Measurements from ENCODE around the gene SORCS1. TPM values are rescaled to one million over a fixed set of nuclear protein-coding genes. Genes with fewer than 3 reads are reported as not detected.

Gene SORCS1
- total and polyA plus RNA-seq, 2 donors from 2014 or later, result 0.76 to 2.4 TPM

DNA sequence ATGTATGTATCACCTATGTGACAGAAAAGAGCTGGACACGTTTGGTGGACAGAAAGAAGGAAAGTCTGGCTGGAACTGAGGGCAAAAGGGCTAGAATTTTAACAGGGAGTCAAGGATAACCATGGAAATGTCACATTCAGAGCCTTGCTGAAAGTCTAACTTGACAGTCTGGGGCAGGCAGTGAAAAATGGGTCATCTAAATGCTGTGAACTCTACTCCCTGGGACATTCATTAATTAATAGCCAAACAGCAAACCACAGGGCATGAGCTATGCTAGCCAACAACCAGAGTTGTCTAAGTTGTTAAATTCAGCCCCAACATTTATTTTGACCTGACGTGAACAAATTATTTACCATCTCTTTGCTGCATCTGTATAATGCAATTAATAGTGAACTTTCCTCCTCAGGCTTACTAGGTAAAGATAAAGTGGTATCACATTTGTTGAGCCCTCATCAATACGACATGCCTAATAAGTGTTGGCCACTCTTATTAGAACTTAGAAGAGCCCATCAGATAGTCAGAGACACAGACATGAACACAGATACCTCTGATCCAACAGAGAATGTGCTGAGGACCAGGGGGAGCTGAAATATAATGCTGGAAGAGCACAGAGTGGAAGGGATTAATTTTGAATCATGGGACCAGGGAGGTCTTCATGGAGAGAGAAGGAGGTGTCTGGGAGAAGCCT is 109.9 kb downstream of the SORCS1 start:
- no peak for FAIRE-seq
- H3K27me3 ChIP-seq (ENCODE audit: control insufficient read depth, insufficient read depth, low read length), result no peaks in the 10 kb centered on the region
- H3K4me3 ChIP-seq (ENCODE audit: low read length in 3 of 3), result no peak overlapping the region
- peaks cover 0 to 9% (median 0%) of the 10 kb centered on the region in 3 donors for H3K4me1 ChIP-seq (ENCODE audit: control insufficient read depth in 2 of 3, insufficient read depth in 2 of 3, low read depth in 1 of 3, low read length in 3 of 3)
- H3K9me3 ChIP-seq (ENCODE audit: control insufficient read depth in 2 of 3, insufficient read depth in 1 of 3, low read length in 3 of 3), result no peaks in the 10 kb centered on the region
- H3K27ac ChIP-seq (ENCODE audit: low read depth in 2 of 2, low read length in 2 of 2), result peak overlapping the region in 1 of 2 donors; percentile 8
- H3K36me3 ChIP-seq (ENCODE audit: control insufficient read depth in 2 of 3, insufficient read depth in 3 of 3, low read length in 3 of 3), result no peaks in the 10 kb centered on the region
- TF ChIP-seq, protein P1, sequence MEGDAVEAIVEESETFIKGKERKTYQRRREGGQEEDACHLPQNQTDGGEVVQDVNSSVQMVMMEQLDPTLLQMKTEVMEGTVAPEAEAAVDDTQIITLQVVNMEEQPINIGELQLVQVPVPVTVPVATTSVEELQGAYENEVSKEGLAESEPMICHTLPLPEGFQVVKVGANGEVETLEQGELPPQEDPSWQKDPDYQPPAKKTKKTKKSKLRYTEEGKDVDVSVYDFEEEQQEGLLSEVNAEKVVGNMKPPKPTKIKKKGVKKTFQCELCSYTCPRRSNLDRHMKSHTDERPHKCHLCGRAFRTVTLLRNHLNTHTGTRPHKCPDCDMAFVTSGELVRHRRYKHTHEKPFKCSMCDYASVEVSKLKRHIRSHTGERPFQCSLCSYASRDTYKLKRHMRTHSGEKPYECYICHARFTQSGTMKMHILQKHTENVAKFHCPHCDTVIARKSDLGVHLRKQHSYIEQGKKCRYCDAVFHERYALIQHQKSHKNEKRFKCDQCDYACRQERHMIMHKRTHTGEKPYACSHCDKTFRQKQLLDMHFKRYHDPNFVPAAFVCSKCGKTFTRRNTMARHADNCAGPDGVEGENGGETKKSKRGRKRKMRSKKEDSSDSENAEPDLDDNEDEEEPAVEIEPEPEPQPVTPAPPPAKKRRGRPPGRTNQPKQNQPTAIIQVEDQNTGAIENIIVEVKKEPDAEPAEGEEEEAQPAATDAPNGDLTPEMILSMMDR (IDR thresholded peaks at IDR 0.05; ENCODE audit: borderline replicate concordance, extremely low read depth, insufficient read depth), result no peak
- DNase-seq, result peak in 2 of 5 donors; percentile 22 to 35
- intact Hi-C loops (cut with DNase I), result no loop called here
- H3K9ac ChIP-seq (ENCODE audit: low read length in 3 of 3), result no peak overlapping the region

- no peak overlapping the region for H3K9ac ChIP-seq (ENCODE audit: low read length in 3 of 3)
- H3K36me3 ChIP-seq (ENCODE audit: control insufficient read depth in 2 of 3, insufficient read depth in 3 of 3, low read length in 3 of 3), result no peaks in the 10 kb centered on the region
- H3K4me1 ChIP-seq (ENCODE audit: control insufficient read depth in 2 of 3, insufficient read depth in 2 of 3, low read depth in 1 of 3, low read length in 3 of 3), result peaks cover 0 to 9% (median 0%) of the 10 kb centered on the region in 3 donors
- DNase-seq (no peak), FAIRE-seq (no peak)
- intact Hi-C loops (cut with DNase I), result no loop called here
- no peak overlapping the region for H3K4me3 ChIP-seq (ENCODE audit: low read length in 3 of 3)
- H3K27ac ChIP-seq (ENCODE audit: low read depth in 2 of 2, low read length in 2 of 2), result no peak overlapping the region
- no peaks in the 10 kb centered on the region for H3K27me3 ChIP-seq (ENCODE audit: control insufficient read depth, insufficient read depth, low read length)
- H3K9me3 ChIP-seq (ENCODE audit: control insufficient read depth in 2 of 3, insufficient read depth in 1 of 3, low read length in 3 of 3), result no peaks in the 10 kb centered on the region
- TF ChIP-seq, protein P1 (IDR thresholded peaks at IDR 0.05; ENCODE audit: borderline replicate concordance, extremely low read depth, insufficient read depth), result no peak
These were observed 112.7 kb downstream of the SORCS1 start for GRCh38 chr10:107051769-107052168.

GRCh38 chr10:107043461-107043860 is 121.0 kb downstream of the SORCS1 start:
- no peaks in the 10 kb centered on the region for H3K4me1 ChIP-seq (ENCODE audit: control insufficient read depth in 2 of 3, insufficient read depth in 2 of 3, low read depth in 1 of 3, low read length in 3 of 3)
- DNase-seq (no peak), FAIRE-seq (no peak)
- no peak overlapping the region for H3K9ac ChIP-seq (ENCODE audit: low read length in 3 of 3)
- no peaks in the 10 kb centered on the region for H3K36me3 ChIP-seq (ENCODE audit: control insufficient read depth in 2 of 3, insufficient read depth in 3 of 3, low read length in 3 of 3)
- no peak overlapping the region for H3K4me3 ChIP-seq (ENCODE audit: low read length in 3 of 3)
- no peaks in the 10 kb centered on the region for H3K9me3 ChIP-seq (ENCODE audit: control insufficient read depth in 2 of 3, insufficient read depth in 1 of 3, low read length in 3 of 3)
- H3K27me3 ChIP-seq (ENCODE audit: control insufficient read depth, insufficient read depth, low read length), result no peaks in the 10 kb centered on the region
- TF ChIP-seq, protein P1 (IDR thresholded peaks at IDR 0.05; ENCODE audit: borderline replicate concordance, extremely low read depth, insufficient read depth), result no peak
- intact Hi-C loops (cut with DNase I), result no loop called here
- H3K27ac ChIP-seq (ENCODE audit: low read depth in 2 of 2, low read length in 2 of 2), result no peak overlapping the region
